Right lobe of liver (tissue), 4 donors: ENCODE measurements around the gene COTL1.

ENCODE experiments used
- CTCF ChIP-seq, 4 donors: fragments of 200-600 bp in 3 of 4; fragments of 450-650 bp in 1 of 4; IDR thresholded peaks; one replicate each; pipeline versions ENCODE4 v1.5.1 to v1.8.0; 2016 to 2022; ENCODE audit warnings: antibody characterized with exemption in 4 of 4, mild to moderate bottlenecking in 2 of 4
- POLR2A ChIP-seq: fragments of 450-650 bp; IDR thresholded peaks from one replicate; pipeline ENCODE4 v1.6.1; 2017; ENCODE audit warnings: antibody characterized with exemption, mild to moderate bottlenecking
- donor health status: DM: no; HTN: no; CAD: no.
- donor health status: DM: no; HTN: no; CAD: no.
- donor health status: DM: no; HTN: yes; CAD: no.

- TF ChIP-seq CTCF (IDR thresholded peaks at IDR 0.05): no peak
- no peak for TF ChIP-seq POLR2A
These were observed 47.5 kb upstream of the COTL1 start for GRCh38 chr16:84665359-84665758.
